H1 (cell line): Measurements from ENCODE around the gene PCDHGB5. TPM values are rescaled to one million over a fixed set of nuclear protein-coding genes. Genes with fewer than 3 reads are reported as not detected.

Source experiments
- BCL11A ChIP-seq, 2 experiments: IDR thresholded peaks; one replicate each; pipeline ENCODE4 v1.6.1; 2011; ENCODE audit warnings: low read depth in 2 of 2, low read length in 2 of 2, mild to moderate bottlenecking in 2 of 2
- CTBP2 ChIP-seq: IDR thresholded peaks from 2 replicates; pipeline ENCODE4 v1.7.0; 2011; ENCODE audit warnings: borderline replicate concordance, mild to moderate bottlenecking, moderate library complexity, mixed read lengths, low read length; ENCODE audit not compliant: insufficient read depth, insufficient read length
- polyA plus RNA-seq, 7 experiments: library from polyadenylated mRNA; depleted of rRNA in 3 of 7; stranded (reverse) in 5 of 7; unstranded in 2 of 7; fragments of >200 nt in 5 of 7; fragments of 200-250 nt in 2 of 7; gene quantifications; 1 replicate in 5 of 7; 2 replicates in 1 of 7; 4 replicates in 1 of 7; pipeline versions ENCODE4 v1.2.1 to v1.2.3, GENCODE V29; 2011 to 2013; ENCODE audit warnings: missing spikeins in 2 of 7, mixed read lengths in 2 of 7
- total RNA-seq: library from RNA; stranded (reverse); fragmentation: NEBNext Ultra II Directional; extraction: Animal tissue kit (Norgen Biotek cat#: 25700); gene quantifications from 2 replicates; pipeline ENCODE4 v1.2.1, GENCODE V29; 2021

The PCDHGB5 gene
- total and polyA plus RNA-seq, 2 of the 8 experiments (the other 6 are each of a cell fraction or from before 2014, with no cell fraction given) = 1.1 to 2.6 TPM

DNA sequence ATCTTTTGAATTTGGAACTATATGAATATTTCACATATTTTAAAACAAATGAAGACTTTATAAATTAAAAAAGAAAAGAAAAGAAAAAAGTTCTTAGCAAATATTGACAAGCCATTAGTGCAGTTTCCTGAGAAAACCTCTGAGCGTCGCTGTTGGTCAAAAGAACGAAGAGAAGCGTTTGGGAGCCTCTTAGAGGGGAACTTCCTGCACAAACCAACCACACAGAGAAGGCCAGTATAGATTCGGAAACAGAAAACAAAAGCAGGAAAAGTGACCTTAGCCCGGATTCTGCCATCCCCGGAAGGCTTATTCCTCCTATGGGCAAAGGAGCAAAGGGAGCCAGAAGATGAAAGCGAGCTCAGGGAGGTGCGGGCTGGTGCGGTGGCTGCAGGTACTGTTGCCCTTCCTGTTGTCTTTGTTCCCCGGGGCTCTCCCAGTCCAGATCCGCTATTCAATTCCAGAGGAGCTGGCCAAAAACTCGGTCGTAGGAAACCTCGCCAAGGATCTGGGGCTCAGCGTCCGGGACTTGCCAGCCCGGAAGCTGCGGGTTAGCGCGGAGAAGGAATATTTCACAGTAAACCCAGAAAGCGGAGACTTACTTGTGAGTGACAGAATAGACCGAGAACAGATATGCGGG, 37.8 kb upstream of the PCDHGB5 start, which contains the start of gene PCDHGB2 (continued):
- no peak for TF ChIP-seq CTBP2
- no peak for TF ChIP-seq BCL11A (IDR thresholded peaks at IDR 0.05; ENCODE audit: low read depth in 2 of 2, low read length in 2 of 2)
